ENCODE results near the gene TMEM126B. TPM values are rescaled to one million over a fixed set of nuclear protein-coding genes. Genes with fewer than 3 reads are reported as not detected.
A peak's percentile ranks its signal among the peaks of the same experiment; 100 is the strongest.

The TMEM126B gene
- total and polyA plus RNA-seq, 2 of the 13 experiments (the other 11 are each of a cell fraction or from before 2014, with no cell fraction given): 33.6 to 54.8 TPM

- TF ChIP-seq RBM22 (optimal IDR thresholded peaks at IDR 0.05; ENCODE audit: low read length) (no peak), SP1 (IDR thresholded peaks at IDR 0.05) (no peak), SP1 (CRISPR knock-in tag; IDR thresholded peaks at IDR 0.05) (peak; percentile 73), BCL3 (CRISPR knock-in tag; IDR thresholded peaks at IDR 0.05) (no peak), JUN (CRISPR knock-in tag; IDR thresholded peaks at IDR 0.05) (no peak), PHF20 (CRISPR knock-in tag; IDR thresholded peaks at IDR 0.05) (peak; percentile 96), ZMAT5 (CRISPR knock-in tag; IDR thresholded peaks at IDR 0.05; ENCODE audit: borderline replicate concordance, low read depth) (no peak), E2F5 (CRISPR knock-in tag; conservative IDR thresholded peaks at IDR 0.05) (no peak), EHMT2 (IDR thresholded peaks at IDR 0.05; ENCODE audit: borderline replicate concordance, low read depth, low read length) (no peak), ZNF75D (CRISPR knock-in tag; IDR thresholded peaks at IDR 0.05; ENCODE audit: borderline replicate concordance) (no peak), THAP7 (CRISPR knock-in tag; IDR thresholded peaks at IDR 0.05) (peak; percentile 76; the same call in 1 of the 2 replicates), PITX1 (CRISPR knock-in tag; IDR thresholded peaks at IDR 0.05) (peak; percentile 14; the same call in 1 of the 2 replicates), CCAR2 (optimal IDR thresholded peaks at IDR 0.05; ENCODE audit: low read depth, low read length) (no peak), ZNF350 (CRISPR knock-in tag; IDR thresholded peaks at IDR 0.05; ENCODE audit: borderline replicate concordance, low read depth) (peak; percentile 86; the same call in 1 of the 2 replicates), ZBTB8A (CRISPR knock-in tag; IDR thresholded peaks at IDR 0.05; ENCODE audit: borderline replicate concordance, low read depth) (no peak), ZNF609 (CRISPR knock-in tag; IDR thresholded peaks at IDR 0.05; ENCODE audit: borderline replicate concordance) (no peak), ZNF224 (CRISPR knock-in tag; IDR thresholded peaks at IDR 0.05) (no peak), TGIF2 (CRISPR knock-in tag; IDR thresholded peaks at IDR 0.05) (no peak), NFE2L2 (IDR thresholded peaks at IDR 0.05; ENCODE audit: low read length) (no peak), ZNF605 (CRISPR knock-in tag; IDR thresholded peaks at IDR 0.05) (peak; percentile 91), ZNF547 (CRISPR knock-in tag; IDR thresholded peaks at IDR 0.05) (no peak), TAF1 (CRISPR knock-in tag; IDR thresholded peaks at IDR 0.05) (peak; percentile 90), ZNF850 (CRISPR knock-in tag; conservative IDR thresholded peaks at IDR 0.05) (no peak)
Measured at GRCh38 chr11:85647604-85648299, 19.4 kb downstream of the TMEM126B start, which contains the start of gene TMEM126A (continued).
